AG09319 (cell line): Measurements from ENCODE around the gene NSUN5.

Experiments
- DNase-seq: peaks from one replicate; pipeline ENCODE4 v3.0.0-alpha.2; 2010; ENCODE audit warnings: low read depth; ENCODE audit errors: extremely low read depth
- TF ChIP-seq, protein P1 (sequence below): IDR thresholded peaks from 2 replicates; pipeline ENCODE4 v1.5.1; 2011; ENCODE audit warnings: low read depth, mild to moderate bottlenecking, inconsistent platforms, low read length, moderate library complexity

The NSUN5 gene

DNA sequence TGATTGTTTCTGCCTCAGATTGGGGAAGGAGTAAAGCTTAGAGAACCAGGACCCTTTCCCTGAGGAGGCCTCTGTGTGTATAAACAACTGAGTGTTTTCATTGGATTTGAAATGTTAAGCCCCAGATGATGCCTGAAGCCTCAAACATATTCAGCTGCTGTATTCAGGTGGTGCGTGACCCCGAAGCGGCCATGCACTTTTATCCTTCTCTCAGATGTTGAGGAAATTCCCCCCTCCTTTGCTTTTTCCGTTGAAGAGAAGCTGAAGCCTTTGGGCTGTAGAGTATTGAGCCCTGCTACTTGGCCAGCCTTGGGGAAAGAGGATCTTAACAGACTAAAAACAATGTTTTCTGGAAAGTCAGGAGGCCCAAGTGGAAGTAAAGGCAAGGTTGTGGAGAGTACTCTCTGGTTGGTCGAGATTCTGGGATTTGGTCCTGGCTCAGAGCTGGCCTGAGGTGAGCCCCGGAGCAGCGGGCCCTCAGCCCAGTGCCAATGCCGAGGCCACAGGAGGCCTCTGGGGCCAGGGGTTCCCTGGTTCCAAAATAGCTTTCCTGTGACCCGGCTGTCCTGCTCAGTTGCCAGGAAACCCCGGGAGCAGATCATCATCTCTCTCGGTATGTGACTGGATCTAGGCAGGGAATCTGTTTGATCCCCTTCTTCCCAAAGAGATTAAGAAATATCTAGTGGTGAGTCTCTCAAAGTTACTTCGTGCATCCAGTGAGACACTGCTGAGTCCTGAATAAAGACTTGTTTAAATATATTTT, 41.9 kb upstream of the NSUN5 start:
- DNase-seq = no peak
- TF ChIP-seq, protein P1, sequence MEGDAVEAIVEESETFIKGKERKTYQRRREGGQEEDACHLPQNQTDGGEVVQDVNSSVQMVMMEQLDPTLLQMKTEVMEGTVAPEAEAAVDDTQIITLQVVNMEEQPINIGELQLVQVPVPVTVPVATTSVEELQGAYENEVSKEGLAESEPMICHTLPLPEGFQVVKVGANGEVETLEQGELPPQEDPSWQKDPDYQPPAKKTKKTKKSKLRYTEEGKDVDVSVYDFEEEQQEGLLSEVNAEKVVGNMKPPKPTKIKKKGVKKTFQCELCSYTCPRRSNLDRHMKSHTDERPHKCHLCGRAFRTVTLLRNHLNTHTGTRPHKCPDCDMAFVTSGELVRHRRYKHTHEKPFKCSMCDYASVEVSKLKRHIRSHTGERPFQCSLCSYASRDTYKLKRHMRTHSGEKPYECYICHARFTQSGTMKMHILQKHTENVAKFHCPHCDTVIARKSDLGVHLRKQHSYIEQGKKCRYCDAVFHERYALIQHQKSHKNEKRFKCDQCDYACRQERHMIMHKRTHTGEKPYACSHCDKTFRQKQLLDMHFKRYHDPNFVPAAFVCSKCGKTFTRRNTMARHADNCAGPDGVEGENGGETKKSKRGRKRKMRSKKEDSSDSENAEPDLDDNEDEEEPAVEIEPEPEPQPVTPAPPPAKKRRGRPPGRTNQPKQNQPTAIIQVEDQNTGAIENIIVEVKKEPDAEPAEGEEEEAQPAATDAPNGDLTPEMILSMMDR = no peak

DNA sequence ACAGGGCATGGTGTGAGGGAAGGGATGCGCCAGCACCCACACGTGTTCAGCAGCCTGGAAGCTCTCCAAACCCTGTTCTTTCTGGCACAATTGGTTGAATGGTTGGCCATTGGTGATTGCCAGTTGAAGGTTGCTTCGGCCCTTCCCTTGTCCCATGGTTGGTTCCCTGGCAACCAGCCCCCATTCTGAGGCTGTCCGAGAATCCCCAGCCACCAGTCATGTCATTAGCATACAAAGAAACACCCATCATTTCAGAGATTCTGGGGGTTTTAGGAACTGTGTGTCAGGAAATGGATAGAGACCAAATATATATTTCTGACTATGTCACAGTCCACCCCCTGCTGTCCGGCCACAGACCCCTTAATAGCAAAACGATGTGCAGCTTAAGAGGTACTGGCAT, 41.1 kb upstream of the NSUN5 start:
- TF ChIP-seq, protein P1 = no peak
- DNase-seq = no peak

DNA sequence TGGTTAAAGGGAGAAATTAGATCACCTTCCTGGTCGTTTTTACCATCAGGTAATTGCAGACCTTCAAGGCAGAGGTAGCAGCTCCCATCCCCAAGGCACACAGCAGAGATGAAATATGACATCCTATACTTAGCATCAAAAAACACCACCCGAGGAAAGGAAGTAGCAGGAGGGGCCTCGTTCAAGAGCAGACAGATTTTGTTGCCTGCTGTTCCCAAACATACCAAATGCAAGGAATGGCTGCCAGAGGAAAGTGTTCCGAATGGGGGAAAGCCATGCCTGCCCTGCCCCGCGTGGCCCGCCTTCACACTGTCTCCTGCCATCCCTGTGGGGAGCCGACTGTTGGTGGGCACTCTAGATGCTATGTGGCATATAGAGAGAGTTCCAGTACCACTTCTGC, 37.3 kb upstream of the NSUN5 start:
- TF ChIP-seq, protein P1 = no peak
- DNase-seq = no peak

DNA sequence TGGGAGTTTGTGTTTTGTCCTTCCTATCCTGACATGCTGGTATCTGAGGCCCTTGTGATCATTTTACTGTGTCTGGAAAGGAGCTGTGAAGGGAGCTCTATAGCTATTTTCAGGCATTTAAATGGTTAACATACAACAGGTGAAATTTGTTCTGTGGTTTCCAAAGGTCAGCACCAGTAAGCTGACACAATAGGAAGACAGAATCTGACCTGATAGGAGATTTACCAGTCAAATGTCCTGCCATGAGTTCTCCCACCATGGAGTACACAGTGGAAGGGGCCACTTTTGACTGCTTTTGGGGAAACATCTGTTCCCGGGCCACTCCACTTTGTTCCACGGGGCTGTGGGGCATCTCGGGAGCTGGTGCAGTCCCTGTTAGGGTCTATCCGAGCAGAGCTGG, 36.9 kb upstream of the NSUN5 start:
- no peak for DNase-seq
- TF ChIP-seq, protein P1 = no peak

DNA sequence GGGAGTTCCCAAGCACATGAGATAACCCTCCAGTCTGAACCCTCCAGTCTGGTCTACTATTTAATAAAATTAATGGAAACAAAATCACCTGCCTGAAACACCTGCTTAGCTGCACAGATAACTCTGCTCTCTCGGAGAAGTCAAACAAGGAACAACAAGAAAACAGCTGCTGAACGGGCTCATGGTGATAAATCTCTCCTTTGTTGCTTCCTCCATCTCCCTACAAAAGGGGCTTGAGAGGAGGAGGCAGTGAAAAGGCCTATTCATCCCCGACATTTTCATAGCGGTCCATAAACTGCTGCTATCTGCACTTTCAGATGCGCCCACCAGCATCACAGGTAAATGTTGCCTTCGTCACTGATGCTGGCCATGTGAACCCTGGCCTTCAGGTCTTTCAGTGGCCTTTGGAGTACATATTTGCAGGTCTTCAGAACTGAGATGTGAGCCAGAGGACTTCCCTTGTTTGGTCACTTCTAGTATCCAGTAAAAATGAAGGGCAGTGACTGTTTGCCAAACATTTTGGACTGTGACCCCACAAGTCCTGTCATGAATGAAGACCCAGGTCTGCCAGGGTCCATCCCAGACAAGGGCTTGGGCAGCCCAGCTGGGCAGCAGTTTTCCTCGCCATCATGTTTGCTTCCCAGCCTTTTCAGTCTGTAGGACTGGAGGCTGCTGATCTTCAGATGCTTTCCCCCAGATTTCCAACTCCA, 35.2 kb upstream of the NSUN5 start:
- no peak for DNase-seq
- TF ChIP-seq, protein P1 = no peak

DNA sequence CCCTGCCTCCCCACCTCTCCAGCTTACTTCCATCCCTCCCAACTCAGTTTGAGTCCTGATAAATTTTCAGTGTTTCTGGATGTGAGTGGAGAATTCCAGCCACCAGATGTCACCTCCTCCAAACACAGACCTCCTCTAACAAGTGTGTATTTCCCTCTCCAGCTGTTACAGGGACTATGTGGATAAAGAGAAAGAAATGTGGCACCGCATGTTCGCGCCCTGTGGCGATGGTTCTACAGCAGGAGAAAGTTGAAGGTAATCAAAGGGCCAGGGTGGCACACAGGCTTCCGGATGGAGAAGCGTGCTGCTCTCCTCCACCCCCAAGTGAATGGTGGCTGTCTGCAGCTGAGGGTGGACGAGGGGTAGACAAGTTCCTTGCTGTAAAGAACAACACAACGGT, 34.0 kb upstream of the NSUN5 start:
- TF ChIP-seq, protein P1 = peak; percentile 75

DNA sequence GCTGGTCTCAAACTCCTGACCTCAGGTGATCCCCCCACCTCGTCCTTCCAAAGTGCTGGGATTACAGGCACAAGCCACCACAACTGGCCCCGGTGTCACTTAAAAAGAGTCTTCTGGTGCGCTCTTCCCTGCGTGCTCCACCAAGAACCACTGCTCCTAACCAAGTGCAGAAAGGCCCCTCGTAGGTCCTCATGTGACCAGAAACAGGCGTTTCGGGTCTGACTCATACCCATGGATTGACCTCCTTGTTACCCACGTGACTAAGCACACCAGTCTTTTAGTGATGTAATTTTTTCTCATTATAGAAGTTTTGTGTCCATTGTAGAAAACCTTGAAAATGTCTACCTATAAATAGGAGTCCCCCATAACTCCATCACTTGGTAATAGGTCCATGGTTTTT, 33.3 kb upstream of the NSUN5 start:
- TF ChIP-seq, protein P1 = no peak
- DNase-seq = no peak

More for the DNA sequence above, 34.0 kb upstream of the NSUN5 start:
- DNase-seq = no peak
